ENCODE data around the gene ARHGEF28. TPM values are rescaled to one million over a fixed set of nuclear protein-coding genes. Genes with fewer than 3 reads are reported as not detected.

Gene ARHGEF28
- total and polyA plus RNA-seq, 2 donors (not counting 1 experiment from before 2014, with no cell fraction given), result not detected

DNA sequence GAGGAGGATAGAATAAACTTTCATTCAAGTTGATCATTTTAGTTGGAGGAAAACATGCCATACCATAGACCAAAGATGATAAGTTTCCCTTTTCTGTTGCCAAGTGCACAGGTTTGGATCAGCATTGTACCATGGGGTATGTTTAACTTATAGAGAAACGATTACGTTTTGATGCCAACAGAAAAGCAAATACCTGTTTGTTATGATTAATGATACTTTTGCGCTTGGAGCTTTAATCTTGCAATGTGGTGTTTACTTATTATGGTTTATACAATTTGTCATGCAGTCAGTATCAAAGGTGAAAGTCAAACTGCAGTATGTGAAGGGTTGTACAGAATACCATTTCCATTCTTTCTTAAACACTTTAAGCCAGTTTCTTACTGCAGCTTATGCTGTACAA, 13.2 kb upstream of the ARHGEF28 start:
- H3K4me3 ChIP-seq (ENCODE audit: control extremely low read depth in 1 of 5, extremely low read depth in 1 of 5, insufficient read depth in 1 of 5, low read depth in 2 of 5, low read length in 4 of 5), result no peak overlapping the region
- no peak overlapping the region for H3K27ac ChIP-seq (ENCODE audit: low read length in 2 of 2)
- Mint-ChIP-seq H3K27me3 (peaks cover 39% of the 10 kb centered on the region), H3K4me1 (no peaks in the 10 kb centered on the region), H3K27ac (no peak overlapping the region), H3K9me3 (ENCODE audit: insufficient read depth) (peaks cover 3% of the 10 kb centered on the region), H3K4me3 (no peak overlapping the region)
- DNase-seq (no peak), ATAC-seq (ENCODE audit: low read depth) (no peak)
- no peak overlapping the region for H2AFZ ChIP-seq (ENCODE audit: insufficient read depth, low read depth, low read length, poor library complexity, severe bottlenecking)
- ChIA-PET CTCF (no interaction called here), POLR2A (no interaction called here)
- H3K79me2 ChIP-seq (ENCODE audit: control insufficient read depth, insufficient read depth, low read length), result no peaks in the 10 kb centered on the region
- H3K9me3 ChIP-seq (ENCODE audit: control extremely low read depth in 1 of 3, control insufficient read depth in 2 of 3, insufficient read depth in 1 of 3, low read length in 2 of 3), result no peaks in the 10 kb centered on the region
- H3K4me2 ChIP-seq (replicated peaks; ENCODE audit: low read depth, low read length, poor library complexity, severe bottlenecking), result no peak overlapping the region
- intact Hi-C loops (cut with micrococcal nuclease), result no loop called here
- WGBS (ENCODE audit: insufficient coverage), result 94% methylated on average over 3 of the region's 3 CpGs
- no peak for TF ChIP-seq EZH2 (IDR thresholded peaks at IDR 0.05; ENCODE audit: borderline replicate concordance, insufficient read depth, low read depth, low read length, poor library complexity, severe bottlenecking)
- TF ChIP-seq CTCF (IDR thresholded peaks at IDR 0.05), result no peak
- H4K20me1 ChIP-seq (ENCODE audit: control insufficient read depth, insufficient read depth, low read length, poor library complexity, severe bottlenecking), result no peaks in the 10 kb centered on the region
- H3K4me1 ChIP-seq (ENCODE audit: control insufficient read depth in 2 of 2, insufficient read depth in 2 of 2, low read length in 2 of 2), result no peaks in the 10 kb centered on the region
- no peaks in the 10 kb centered on the region for H3K36me3 ChIP-seq (replicated peaks in 1 of 2; ENCODE audit: control extremely low read depth in 1 of 2, control insufficient read depth in 1 of 2, extremely low read depth in 1 of 2, insufficient read depth in 2 of 2, low read length in 1 of 2)
- H3K9ac ChIP-seq (ENCODE audit: low read length), result no peak overlapping the region
- peaks cover 0 to 7% (median 0%) of the 10 kb centered on the region in 4 experiments for H3K27me3 ChIP-seq (replicated peaks in 1 of 4; ENCODE audit: control extremely low read depth in 1 of 4, control insufficient read depth in 3 of 4, insufficient read depth in 4 of 4, low read length in 3 of 4)

DNA sequence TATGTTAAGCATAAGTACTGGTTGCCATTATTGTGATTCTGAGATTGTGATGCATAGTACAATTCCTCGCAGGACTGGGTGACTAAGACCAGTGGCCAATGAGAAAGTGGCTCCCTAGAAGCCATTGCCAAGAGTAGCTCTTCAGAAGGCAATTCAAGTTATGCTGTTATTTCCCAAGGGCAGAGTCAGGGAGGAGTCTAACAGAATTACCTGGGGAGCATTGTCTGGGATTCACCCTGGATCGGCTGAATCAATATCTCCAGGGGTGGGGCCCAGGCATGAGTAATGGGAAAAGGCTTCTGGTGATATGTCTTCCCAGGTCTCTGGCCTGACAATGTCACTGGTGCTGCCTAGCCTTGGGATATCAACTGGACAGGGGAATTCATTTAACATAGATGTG, 10.9 kb upstream of the ARHGEF28 start:
- WGBS (ENCODE audit: insufficient coverage), result 100% methylated on average over 2 of the region's 2 CpGs
- DNase-seq (no peak), ATAC-seq (ENCODE audit: low read depth) (no peak)
- ChIA-PET POLR2A (no interaction called here), CTCF (no interaction called here)
- Mint-ChIP-seq H3K27ac (no peak overlapping the region), H3K4me3 (no peak overlapping the region), H3K9me3 (ENCODE audit: insufficient read depth) (peaks cover 3% of the 10 kb centered on the region), H3K27me3 (peaks cover 44% of the 10 kb centered on the region), H3K4me1 (no peaks in the 10 kb centered on the region)
- TF ChIP-seq CTCF (IDR thresholded peaks at IDR 0.05) (no peak), EZH2 (IDR thresholded peaks at IDR 0.05; ENCODE audit: borderline replicate concordance, insufficient read depth, low read depth, low read length, poor library complexity, severe bottlenecking) (no peak)
- H3K9me3 ChIP-seq (ENCODE audit: control extremely low read depth in 1 of 3, control insufficient read depth in 2 of 3, insufficient read depth in 1 of 3, low read length in 2 of 3), result no peaks in the 10 kb centered on the region
- H4K20me1 ChIP-seq (ENCODE audit: control insufficient read depth, insufficient read depth, low read length, poor library complexity, severe bottlenecking), result no peaks in the 10 kb centered on the region
- no peaks in the 10 kb centered on the region for H3K36me3 ChIP-seq (replicated peaks in 1 of 2; ENCODE audit: control extremely low read depth in 1 of 2, control insufficient read depth in 1 of 2, extremely low read depth in 1 of 2, insufficient read depth in 2 of 2, low read length in 1 of 2)
- no peak overlapping the region for H3K9ac ChIP-seq (ENCODE audit: low read length)
- H3K4me2 ChIP-seq (replicated peaks; ENCODE audit: low read depth, low read length, poor library complexity, severe bottlenecking), result no peak overlapping the region
- H3K4me1 ChIP-seq (ENCODE audit: control insufficient read depth in 2 of 2, insufficient read depth in 2 of 2, low read length in 2 of 2), result no peaks in the 10 kb centered on the region
- intact Hi-C loops (cut with micrococcal nuclease), result no loop called here
- peaks cover 0 to 7% (median 0%) of the 10 kb centered on the region in 4 experiments for H3K27me3 ChIP-seq (replicated peaks in 1 of 4; ENCODE audit: control extremely low read depth in 1 of 4, control insufficient read depth in 3 of 4, insufficient read depth in 4 of 4, low read length in 3 of 4)
- H3K27ac ChIP-seq (ENCODE audit: low read length in 2 of 2), result no peak overlapping the region
- no peaks in the 10 kb centered on the region for H3K79me2 ChIP-seq (ENCODE audit: control insufficient read depth, insufficient read depth, low read length)
- H2AFZ ChIP-seq (ENCODE audit: insufficient read depth, low read depth, low read length, poor library complexity, severe bottlenecking), result no peak overlapping the region
- H3K4me3 ChIP-seq (ENCODE audit: control extremely low read depth in 1 of 5, extremely low read depth in 1 of 5, insufficient read depth in 1 of 5, low read depth in 2 of 5, low read length in 4 of 5), result no peak overlapping the region

Measured in B cell (primary cell).